Motor neuron (in vitro differentiated cells): ENCODE measurements around the gene CCDC78. TPM values are rescaled to one million over a fixed set of nuclear protein-coding genes. Genes with fewer than 3 reads are reported as not detected.
"Not testable (repeated sequence)": the region's sequence is repeated elsewhere in the genome, so short reads cannot be mapped to it uniquely, and the experiment has no call there.

ENCODE experiments used
- ATAC-seq, 8 experiments: fragments of 200-7000 bp; cut with Tn5 transposase; replicated peaks in 6 of 8; 2 replicates each; pipeline ENCODE4 v1.8.0; 2021; ENCODE audit warnings: mild to moderate bottlenecking in 8 of 8, moderate library complexity in 8 of 8
- H3K27ac ChIP-seq, 2 donors: fragments of 250-450 bp; sonication (Bioruptor Pico); 2 replicates each; pipeline ENCODE4 v1.9.0; 2021; ENCODE audit warnings: antibody characterized with exemption in 2 of 2, mild to moderate bottlenecking in 2 of 2, moderate library complexity in 1 of 2
- H3K4me1 ChIP-seq, 2 donors: fragments of 250-450 bp; sonication (Bioruptor Pico); replicated peaks in 1 of 2; 2 replicates each; pipeline ENCODE4 v1.6.1; 2021; ENCODE audit warnings: antibody characterized with exemption in 2 of 2, mild to moderate bottlenecking in 2 of 2, moderate library complexity in 1 of 2
- H3K4me3 ChIP-seq, 5 donors: fragments of 250-450 bp; sonication (Bioruptor Pico); 2 replicates each; pipeline ENCODE4 v1.9.0; 2021; ENCODE audit warnings: antibody characterized with exemption in 5 of 5, mild to moderate bottlenecking in 5 of 5, moderate library complexity in 4 of 5
- WGBS, 10 experiments: fragments of 450-650 bp; shearing (Covaris generic); methylation state at CpG; one replicate each; pipeline ENCODE4 v1.0.0; 2022; 5-methylcytosine and 5-hydroxymethylcytosine counted together
- in situ Hi-C, 9 experiments: fragments of 400-800 bp; cut with MboI; loops; one replicate each; pipeline ENCODE4 v1.15.0; 2021; ENCODE audit warnings: low sequenced_read_pairs in 9 of 9, low pct_unique_long_range_greater_than_20kb in 2 of 9; ENCODE audit not compliant: unreplicated experiment in 9 of 9
- total RNA-seq, 8 experiments: library from RNA; unstranded; fragments of 300-600 nt; gene quantifications; 2 replicates each; pipeline versions ENCODE4 v1.2.3 to v1.2.4, GENCODE V29; 2022

CCDC78 gene
- total RNA-seq, 8 experiments from 2014 or later, result 2.7 to 26.1 (median 4.6) TPM

DNA sequence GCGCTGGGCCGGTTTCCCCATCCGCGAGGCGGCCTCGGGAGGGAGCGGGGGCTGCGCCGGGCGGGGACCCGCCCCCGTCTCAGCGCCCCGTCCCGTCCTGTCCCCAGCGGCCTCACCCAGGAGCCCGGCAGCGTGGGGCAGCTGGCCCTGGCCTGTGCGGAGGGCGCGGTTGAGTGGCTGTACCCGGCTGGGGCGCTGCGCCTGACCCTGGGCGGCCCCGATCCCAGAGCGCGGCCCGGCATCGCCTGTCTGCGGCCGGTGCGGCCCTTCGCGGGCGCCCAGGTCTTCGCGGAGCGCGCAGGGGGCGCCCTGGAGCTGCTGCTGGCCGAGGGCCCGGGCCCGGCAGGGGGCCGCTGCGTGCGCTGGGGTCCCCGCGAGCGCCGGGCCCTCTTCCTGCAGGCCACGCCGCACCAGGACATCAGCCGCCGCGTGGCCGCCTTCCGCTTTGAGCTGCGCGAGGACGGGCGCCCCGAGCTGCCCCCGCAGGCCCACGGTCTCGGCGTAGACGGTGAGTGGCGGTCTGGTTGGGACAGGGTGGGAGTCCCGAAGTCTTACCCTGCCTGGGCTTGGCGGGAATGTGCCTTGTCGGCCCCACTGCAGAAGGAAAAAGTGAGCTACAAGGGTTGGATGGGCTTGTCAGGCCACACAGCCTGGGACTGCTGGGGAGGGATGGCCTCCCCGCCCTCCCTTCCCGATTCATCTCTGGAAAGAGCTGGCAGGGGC is 10.6 kb downstream of the CCDC78 start:
- peaks cover 53 to 59% of the 10 kb centered on the region in 2 donors for H3K4me1 ChIP-seq
- 0 to 4% (median 0%) methylated on average over 3 to 13 of the region's 74 CpGs; no CpG with 5 or more reads in 7 of the 10 experiments for WGBS, 10 experiments
- H3K4me3 ChIP-seq, result peak overlapping the region; percentile 41 to 74 (median 61)
- in situ Hi-C loops, result loop anchor here in 1 of 9 experiments (25.0 kb wide), 1 partner anchor 347 kb away; the partner anchor contains the start of gene SSTR5
- peak; percentile 12 to 28 (median 25) for ATAC-seq
- H3K27ac ChIP-seq, result peak overlapping the region; percentile 51 to 89

DNA sequence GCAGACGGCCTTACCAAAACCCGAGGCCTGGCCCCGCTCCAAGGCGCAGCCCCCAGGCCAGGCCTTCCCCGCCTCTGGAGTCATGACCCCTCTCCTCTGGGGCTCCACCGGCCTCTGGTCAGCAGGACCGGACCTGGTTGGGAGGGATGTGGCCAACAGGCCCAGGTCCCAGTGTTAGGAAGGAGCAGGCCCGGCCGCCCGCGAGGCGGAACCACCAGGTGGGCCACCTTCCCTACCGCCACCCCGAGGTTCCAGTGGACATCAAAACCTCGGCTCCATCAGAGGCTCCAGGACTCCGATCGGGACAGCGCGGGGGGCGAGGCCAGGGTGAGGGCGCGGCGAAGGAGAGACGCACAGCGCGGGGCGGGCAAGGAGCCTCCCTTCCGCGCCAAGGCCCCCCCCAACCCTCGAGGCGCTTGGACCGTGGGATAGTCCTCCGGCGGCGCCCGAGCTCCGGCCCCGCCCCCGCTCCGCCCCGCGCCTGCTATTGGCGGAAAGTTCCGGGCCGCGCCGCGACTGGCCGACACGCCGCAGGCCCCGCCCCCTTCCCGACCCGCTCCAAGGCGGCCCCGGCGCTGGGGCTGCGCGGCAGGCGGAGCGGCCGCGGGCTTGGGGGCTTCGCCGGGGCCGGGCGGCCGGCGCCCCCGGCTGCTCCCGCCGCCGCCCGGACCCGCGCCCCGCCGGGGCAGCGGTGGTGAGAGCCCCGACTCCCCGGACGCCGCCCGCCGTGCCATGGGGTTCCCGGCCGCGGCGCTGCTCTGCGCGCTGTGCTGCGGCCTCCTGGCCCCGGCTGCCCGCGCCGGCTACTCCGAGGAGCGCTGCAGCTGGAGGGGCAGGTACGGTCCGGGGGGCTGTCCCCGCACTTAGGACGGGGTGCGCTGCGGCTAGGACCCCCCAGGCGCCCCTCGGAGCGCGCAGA is 11.4 kb downstream of the CCDC78 start, which contains the start of gene METRN:
TSS of gene METRN (plus strand) at position 561 of the 919 bp plus-strand sequence. CDS start at position 733, 172 bp downstream.
- Histone ChIP-seq H3K4me1 (peaks cover 61 to 66% of the 10 kb centered on the region in 2 donors), H3K4me3 (peak within 1 kb of the TSS; percentile 41 to 74 (median 61)), H3K27ac (peak within 1 kb of the TSS; percentile 51 to 89)
- WGBS, 10 experiments, result no CpG with 5 or more reads among the region's 108 CpGs
- ATAC-seq, result peak; percentile 65 to 82 (median 71)
- in situ Hi-C loops, result loop anchor here in 1 of 9 experiments (25.0 kb wide), 1 partner anchor 347 kb away; the partner anchor contains the start of gene SSTR5

DNA sequence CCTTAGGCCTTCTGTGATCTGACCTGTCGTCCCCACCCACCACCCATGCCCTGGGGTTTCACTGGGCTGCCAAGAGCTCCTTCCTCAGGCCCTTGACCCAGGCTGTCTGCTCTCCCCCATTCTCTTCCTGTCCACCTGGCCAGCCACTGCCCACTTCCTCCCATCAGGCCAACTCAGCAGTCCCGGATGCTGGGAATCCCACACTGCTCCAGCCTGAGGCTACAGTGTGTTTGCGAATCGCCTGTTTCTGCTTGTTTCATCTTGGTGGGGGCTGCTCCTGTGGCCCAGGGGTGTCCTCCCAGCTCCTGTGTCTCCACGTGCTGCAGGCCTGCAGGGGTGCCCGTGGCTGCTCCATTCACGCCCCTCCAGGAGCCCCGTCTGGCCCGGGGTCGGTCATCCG is 12.2 kb downstream of the CCDC78 start:
- H3K4me3 ChIP-seq, result peak overlapping the region in 3 of 5 donors; percentile 61 to 74 (median 65)
- H3K27ac ChIP-seq, result no peak overlapping the region
- peaks cover 60 to 64% of the 10 kb centered on the region in 2 donors for H3K4me1 ChIP-seq
- in situ Hi-C loops, result loop anchor here in 1 of 9 experiments (25.0 kb wide), 1 partner anchor 348 kb away; the partner anchor contains the start of gene SSTR5
- WGBS, 10 experiments, result 80 to 100% (median 100%) methylated on average over 1 of the region's 11 CpGs; no CpG with 5 or more reads in 7 of the 10 experiments
- ATAC-seq, result no peak

DNA sequence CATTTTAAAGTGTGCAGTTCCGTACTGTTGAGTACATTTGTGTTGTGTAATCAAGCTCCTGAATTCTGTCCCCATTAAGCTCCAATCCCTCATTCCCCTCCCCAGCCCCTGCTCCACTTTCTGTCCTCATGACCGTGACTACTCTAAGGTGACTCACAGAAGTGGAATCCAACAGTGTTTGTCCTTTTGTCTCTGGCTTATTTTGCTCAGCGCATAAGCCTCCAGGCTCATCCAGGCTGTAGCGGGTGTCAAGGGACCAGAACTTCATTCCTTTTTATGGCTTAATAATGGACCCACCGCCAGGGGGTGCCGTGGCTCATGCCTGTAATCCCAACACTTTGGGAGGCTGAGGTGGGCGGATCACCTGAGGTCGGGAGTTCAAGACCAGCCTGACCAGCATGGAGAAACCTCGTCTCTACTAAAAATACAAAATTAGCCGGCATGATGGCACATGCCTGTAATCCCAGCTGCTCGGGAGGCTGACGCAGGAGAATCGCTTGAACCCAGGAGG is 13.4 kb downstream of the CCDC78 start:
- H3K27ac ChIP-seq, ATAC-seq: not testable (repeated sequence)
- in situ Hi-C loops, result loop anchor here in 1 of 9 experiments (25.0 kb wide), 1 partner anchor 350 kb away; the partner anchor contains the start of gene SSTR5

DNA sequence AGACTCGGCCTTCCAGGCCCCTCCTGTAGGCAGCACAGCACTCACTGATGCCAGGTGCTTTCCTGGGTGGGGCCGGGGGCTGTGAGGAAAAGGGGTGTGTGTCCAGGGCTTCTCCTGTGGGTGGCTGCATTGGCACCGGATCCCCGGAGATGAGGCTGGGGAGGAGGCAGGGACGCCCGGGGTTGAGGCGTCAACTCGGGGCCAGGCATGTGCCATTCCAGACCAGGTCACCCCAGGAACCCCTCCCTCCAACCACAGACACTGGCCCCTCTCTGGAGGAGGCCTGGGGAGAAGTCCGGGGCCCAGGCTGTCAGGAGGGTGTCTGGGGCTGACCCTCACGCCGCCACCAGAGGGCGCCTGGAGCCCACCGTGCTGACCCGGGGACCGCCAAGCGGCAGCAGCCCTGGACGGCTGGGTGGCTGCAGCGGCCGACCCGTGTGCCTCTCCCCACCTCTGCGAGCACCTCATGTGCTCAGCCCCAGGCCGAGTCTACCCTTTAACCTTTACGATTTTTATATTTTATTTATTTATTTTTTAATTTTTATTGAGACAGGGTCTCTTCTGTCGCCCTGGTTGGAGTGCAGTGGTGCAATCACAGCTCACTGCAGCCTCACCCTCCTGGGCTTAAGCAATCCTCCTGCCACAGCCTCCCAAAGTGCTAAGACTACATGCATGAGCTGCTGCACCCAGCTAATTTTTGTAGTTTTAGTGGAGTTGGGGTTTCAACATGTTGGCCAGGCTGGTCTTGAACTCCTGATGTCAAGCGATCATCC is 14.5 kb downstream of the CCDC78 start:
- H3K27ac ChIP-seq, result peak overlapping the region; percentile 87 to 92
- in situ Hi-C loops, result loop anchor here in 1 of 9 experiments (25.0 kb wide), 1 partner anchor 351 kb away; the partner anchor contains the start of gene SSTR5
- peak overlapping the region in 1 of 5 donors; percentile 10 for H3K4me3 ChIP-seq
- peak; percentile 7 to 52 (median 16) for ATAC-seq
- WGBS, 10 experiments, result 0 to 100% (median 22%) methylated on average over 1 to 12 of the region's 25 CpGs; no CpG with 5 or more reads in 2 of the 10 experiments
- H3K4me1 ChIP-seq, result peaks cover 46 to 50% of the 10 kb centered on the region in 2 donors

More for the DNA sequence above, 13.4 kb downstream of the CCDC78 start:
- peaks cover 51 to 55% of the 10 kb centered on the region in 2 donors for H3K4me1 ChIP-seq
- not testable (repeated sequence) for H3K4me3 ChIP-seq
- 22 to 100% (median 56%) methylated on average over 1 to 7 of the region's 13 CpGs; no CpG with 5 or more reads in 2 of the 10 experiments for WGBS, 10 experiments

DNA sequence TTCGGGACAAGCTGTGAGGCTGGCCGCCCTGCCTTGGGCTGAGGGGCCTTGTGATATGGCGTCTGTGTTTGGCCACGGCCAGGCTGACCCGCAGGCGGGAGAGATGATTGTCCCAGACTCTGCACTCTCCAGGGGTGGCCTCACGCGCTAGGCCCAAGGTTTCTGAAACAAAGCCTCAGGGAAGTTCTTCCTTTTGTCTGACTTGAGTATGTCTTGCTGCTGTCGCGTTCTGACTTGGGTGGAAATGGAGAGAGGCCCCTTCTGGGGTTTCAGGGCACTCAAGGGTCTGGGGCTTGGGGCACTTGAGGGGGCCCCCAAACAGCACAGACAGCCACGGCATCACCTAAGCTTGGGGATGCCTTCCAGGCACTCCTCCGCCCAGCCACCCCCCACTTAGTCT is 15.2 kb downstream of the CCDC78 start:
- Histone ChIP-seq H3K4me1 (peaks cover 45 to 52% of the 10 kb centered on the region in 2 donors), H3K27ac (peak overlapping the region; percentile 87 to 92), H3K4me3 (peak overlapping the region in 1 of 5 donors; percentile 35)
- ATAC-seq, result no peak
- in situ Hi-C loops, result loop anchor here in 1 of 9 experiments (25.0 kb wide), 1 partner anchor 351 kb away; the partner anchor contains the start of gene SSTR5
- WGBS, 10 experiments, result 20 to 72% (median 52%) methylated on average over 2 to 5 of the region's 12 CpGs; no CpG with 5 or more reads in 7 of the 10 experiments

DNA sequence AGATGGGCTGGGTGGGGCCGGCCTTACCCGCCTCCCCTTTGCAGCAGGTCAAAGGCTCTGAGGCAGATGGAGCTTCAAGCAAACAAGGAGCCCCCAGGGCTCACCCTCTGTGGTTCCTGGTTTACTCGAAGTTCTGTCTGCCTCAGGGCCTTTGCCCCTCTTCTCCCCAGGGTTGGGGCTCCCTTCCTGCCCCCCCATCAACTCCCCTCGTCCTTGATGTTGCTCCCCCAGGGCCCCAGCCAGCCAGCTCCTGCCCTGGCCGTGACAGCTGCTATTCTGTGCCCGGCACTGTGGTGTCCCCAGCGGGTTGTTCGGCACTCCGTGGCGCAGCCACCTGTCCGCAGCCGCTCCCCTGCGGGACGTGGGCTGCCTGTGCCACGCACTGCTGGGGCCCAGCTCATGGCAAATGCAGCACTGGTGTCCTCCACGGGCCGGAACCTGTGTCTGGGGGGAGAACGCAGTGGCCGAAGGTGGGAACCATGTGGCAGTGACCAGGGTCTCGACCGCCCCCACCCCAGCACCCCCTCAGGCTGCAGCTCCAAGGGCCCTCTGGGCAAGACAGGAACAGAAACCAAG is 15.7 kb downstream of the CCDC78 start:
- Histone ChIP-seq H3K4me3 (peak overlapping the region; percentile 27 to 35 (median 28)), H3K4me1 (peaks cover 42 to 53% of the 10 kb centered on the region in 2 donors), H3K27ac (peak overlapping the region; percentile 87 to 92)
- in situ Hi-C loops, result loop anchor here in 1 of 9 experiments (25.0 kb wide), 1 partner anchor 352 kb away; the partner anchor contains the start of gene SSTR5
- no peak for ATAC-seq
- WGBS, 10 experiments, result 14% methylated on average over 3 of the region's 21 CpGs; no CpG with 5 or more reads in 9 of the 10 experiments

DNA sequence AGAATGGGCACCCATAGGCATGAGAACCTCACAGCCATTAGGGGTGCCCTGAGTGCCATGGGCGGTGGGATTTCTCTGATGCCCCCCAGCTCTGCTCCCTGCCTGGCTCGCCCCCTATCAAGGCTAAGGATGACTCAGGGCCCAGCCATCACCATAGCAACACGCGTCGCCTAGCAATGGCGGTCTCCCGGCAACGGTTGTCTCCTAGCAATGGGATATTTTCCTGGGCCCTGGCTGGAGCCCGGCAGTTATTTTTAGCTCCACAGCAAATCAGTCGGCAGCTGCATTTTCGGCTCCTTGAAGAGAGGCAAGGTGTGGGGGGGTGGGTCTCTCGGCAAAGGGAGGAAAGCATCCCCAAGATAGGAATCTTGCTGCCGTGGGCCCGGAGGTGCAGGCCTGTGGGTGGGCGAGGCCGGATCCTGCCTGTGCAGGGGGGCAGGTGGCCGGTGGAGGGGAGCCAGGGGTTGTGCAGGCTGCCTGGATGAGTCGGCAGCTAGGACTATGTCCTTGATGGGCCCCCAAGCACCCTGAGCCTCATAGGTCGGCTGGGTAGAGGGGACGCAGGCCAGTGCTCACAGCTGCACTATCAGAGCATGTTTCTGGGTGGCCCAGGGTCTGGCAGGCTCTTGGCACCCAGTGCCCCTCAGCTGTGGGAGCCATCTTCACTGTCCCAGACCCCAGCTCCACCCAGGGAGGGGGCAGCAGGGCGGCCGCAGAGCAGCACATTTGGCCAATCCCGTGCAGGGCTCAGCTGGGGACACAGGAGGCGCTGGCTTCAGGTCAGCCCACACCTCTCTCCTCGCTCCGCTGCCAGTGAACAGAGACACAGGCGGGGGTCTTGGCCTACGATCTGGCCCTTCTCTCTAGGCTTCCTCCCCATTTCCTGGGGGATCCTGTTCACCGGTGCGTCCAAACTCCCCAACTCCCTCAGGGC is 16.4 kb downstream of the CCDC78 start:
- peak overlapping the region; percentile 87 to 92 for H3K27ac ChIP-seq
- in situ Hi-C loops, result loop anchor here in 1 of 9 experiments (25.0 kb wide), 1 partner anchor 352 kb away; the partner anchor contains the start of gene SSTR5
- peaks cover 42 to 53% of the 10 kb centered on the region in 2 donors for H3K4me1 ChIP-seq
- 0 to 50% (median 4%) methylated on average over 1 to 5 of the region's 30 CpGs; no CpG with 5 or more reads in 4 of the 10 experiments for WGBS, 10 experiments
- ATAC-seq, result peak; percentile 28 to 71 (median 58)
- H3K4me3 ChIP-seq, result peak overlapping the region; percentile 27 to 35 (median 28)

DNA sequence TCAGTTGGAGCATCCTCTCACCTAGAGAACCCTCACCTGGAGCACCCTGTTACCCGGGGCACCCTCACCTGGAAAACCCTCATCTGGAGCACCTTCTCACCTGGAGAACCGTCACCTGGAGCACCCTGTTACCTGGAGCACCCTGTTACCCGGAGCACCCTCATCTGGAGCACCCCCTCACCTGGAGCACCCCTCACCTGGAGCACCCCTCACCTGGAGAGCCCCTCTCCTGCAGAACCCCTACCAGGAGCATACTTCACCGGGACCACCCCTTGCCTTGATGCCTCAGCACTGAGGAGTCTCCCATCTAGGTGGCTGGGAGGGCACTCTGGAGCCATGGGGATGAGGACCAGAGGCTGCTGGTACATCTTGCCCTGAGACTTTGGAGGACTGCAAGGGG is 17.3 kb downstream of the CCDC78 start:
- Histone ChIP-seq H3K27ac (peak overlapping the region; percentile 87 to 92), H3K4me3 (no peak overlapping the region), H3K4me1 (peaks cover 48 to 54% of the 10 kb centered on the region in 2 donors)
- peak in 1 of 8 experiments; percentile 0 for ATAC-seq
- in situ Hi-C loops, result loop anchor here in 1 of 9 experiments (25.0 kb wide), 1 partner anchor 353 kb away; the partner anchor contains the start of gene SSTR5
- no CpG with 5 or more reads among the region's 4 CpGs for WGBS, 10 experiments

DNA sequence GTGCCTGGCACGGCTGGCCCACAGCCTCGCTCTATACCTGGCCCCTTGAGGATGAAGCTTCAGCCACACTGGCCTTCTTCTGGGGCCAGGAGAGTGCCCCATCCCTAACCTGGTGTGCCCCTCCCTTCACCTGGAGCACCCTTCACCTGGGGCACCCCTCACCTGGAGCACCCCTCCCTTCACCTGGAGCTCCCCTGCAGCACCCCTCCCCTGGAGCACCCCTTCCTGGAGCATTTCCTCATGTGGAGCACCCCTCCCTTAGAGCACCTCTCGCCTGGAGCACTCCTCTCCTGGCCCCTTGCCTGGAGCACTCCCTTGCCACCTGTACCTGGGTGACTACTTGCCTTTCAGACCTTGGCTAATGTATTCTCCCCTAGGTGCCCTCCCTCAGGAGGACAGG is 18.2 kb downstream of the CCDC78 start:
- Histone ChIP-seq H3K4me3 (no peak overlapping the region), H3K4me1 (peaks cover 52 to 60% of the 10 kb centered on the region in 2 donors), H3K27ac (no peak overlapping the region)
- ATAC-seq, result no peak
- WGBS, 10 experiments, result no CpG with 5 or more reads among the region's 3 CpGs
- in situ Hi-C loops, result loop anchor here in 1 of 9 experiments (25.0 kb wide), 1 partner anchor 354 kb away; the partner anchor contains the start of gene SSTR5
